HCEC 1CT (cell line): ENCODE data around the gene CAST.
"Not testable (repeated sequence)": the region's sequence is repeated elsewhere in the genome, so short reads cannot be mapped to it uniquely, and the experiment has no call there.

Experiments
- DNase-seq: peaks from one replicate; pipeline ENCODE4 v3.0.0-alpha.2; 2017

Gene CAST

GRCh38 chr5:96661855-96662724 lies at the start of gene CAST:
TSS of gene CAST (plus strand) at chr5:96662376. CDS start at chr5:96662423, 47 bp downstream.
- DNase-seq, result peak; percentile 97

GRCh38 chr5:96614110-96614691 lies 48.0 kb upstream of the CAST start:
- DNase-seq, result peak; percentile 93

DNA sequence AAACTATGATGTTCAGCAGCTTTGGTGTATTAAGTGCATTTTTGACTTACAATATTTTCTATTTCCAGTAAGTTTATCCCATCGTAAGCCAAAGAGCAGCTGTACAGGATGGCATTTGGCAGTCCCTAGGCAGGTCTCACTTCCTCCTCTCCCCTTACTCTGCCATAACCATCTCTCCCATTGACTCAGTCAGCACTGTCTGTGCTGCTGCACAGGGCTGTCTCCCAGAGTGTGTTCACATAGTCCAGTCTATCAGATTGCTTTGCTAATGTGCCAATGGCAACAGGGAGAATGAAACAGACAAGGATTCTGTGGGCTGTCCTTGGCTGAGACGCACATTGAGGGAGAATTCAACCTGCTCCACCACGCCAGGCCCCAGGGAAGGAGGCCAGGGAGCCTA lies 47.0 kb upstream of the CAST start:
- DNase-seq, result no peak

DNA sequence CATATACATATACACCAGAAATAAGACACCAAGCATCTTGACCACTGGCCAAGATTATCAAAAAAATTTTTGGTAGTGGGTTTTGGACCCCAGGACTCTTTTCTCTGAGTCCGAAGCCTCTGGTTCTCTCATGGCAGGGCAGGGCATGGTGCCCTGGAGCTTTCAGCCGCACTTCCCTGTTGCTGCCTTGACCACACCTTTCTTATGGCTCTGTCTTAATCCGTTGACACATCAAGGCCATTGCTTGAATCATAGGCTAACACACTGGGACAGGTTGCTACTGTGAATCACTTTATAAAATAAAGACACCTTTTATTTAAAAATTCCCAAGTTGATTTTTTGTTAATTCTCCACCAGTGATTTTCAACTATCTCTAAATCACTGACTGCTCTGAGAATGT lies 45.4 kb upstream of the CAST start:
- no peak for DNase-seq

- DNase-seq, result not testable (repeated sequence)
Observed at GRCh38 chr5:96618311-96619016, 43.7 kb upstream of the CAST start.

DNA sequence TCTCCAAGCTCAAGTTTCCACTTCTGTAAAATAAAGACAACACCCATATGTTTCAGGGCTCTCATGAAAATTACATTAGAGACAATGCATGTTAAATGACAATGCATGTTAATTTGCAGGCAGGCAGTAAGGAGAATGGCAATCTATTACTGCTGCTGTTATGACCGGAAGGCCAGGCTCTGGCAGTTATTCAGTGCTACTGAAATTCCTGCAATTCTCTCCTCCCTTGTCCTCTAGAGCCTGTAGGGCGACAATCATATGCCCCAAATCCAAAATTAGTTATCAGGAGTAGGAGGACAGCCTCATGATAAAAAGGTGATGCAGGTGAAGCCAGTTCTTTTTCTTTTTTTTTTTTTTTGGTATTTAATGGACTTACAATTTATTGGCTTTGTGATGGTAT lies 42.2 kb upstream of the CAST start:
- no peak for DNase-seq

- DNase-seq, result no peak
Observed at GRCh38 chr5:96624596-96624995, 37.6 kb upstream of the CAST start.

DNA sequence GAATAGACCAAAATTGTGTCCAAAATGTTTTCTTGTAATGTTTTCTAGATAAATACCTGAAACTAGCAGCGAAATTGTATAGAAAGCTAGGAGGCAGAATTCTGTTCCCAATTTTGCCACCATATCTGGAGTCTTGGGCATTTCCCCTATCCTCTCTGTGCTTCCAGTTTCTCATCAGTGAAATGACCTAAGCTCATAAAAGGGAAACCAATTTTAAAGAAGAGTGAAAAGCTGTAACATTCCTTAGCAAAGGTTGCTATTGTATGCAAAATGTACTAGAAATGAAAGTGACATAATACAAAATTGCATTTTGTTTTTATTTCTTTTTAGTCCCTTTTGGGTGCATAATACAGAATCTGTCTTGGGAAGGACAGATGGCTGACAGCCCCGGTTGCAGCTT lies 36.8 kb upstream of the CAST start:
- no peak for DNase-seq

DNA sequence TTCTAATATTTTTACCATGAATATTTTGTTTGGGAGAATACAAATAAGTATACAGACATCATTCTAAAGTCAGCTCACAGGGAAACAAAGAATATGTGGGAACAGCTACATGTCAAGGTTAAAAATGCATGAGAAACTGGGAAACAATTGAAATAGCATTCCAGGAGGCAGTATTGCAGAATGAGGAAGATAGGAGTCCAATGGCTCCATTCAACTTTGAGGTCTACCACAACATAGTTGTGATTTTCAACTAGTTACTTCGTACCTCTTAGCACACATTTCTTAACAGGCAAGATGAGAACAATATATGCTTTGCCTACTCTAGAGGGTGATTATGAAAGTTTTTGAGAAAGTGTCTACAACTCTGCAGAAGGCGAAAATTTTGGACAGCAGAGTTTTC lies 35.2 kb upstream of the CAST start:
- peak; percentile 91 for DNase-seq

DNA sequence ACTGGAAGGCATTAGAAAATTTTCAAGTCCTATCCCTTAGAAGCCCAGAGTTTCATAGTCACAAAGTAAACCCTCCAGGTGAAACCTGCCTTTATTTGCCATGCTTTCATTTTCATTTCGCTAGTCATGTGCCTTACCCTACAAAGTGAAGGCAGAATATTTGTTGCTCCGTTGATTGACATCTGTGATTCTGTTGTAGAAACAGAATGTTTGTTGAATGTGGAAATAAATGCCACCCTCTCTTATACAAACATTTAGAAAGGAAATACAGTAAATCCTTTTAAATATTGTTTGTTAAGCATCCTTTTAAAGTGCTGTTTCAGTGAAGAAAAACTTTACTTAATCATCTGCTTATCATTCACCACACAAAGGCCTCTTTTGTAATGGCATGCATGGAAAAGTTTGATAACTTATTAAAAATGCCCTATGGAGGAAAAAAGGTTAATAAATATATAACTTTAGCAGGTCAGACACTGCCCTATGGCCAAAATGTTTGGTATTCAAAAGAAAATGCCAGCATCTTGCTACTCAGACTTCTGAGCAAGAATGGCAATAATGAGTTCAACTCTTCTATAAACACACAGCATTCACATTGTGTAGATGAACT lies 34.3 kb upstream of the CAST start:
- no peak for DNase-seq

DNA sequence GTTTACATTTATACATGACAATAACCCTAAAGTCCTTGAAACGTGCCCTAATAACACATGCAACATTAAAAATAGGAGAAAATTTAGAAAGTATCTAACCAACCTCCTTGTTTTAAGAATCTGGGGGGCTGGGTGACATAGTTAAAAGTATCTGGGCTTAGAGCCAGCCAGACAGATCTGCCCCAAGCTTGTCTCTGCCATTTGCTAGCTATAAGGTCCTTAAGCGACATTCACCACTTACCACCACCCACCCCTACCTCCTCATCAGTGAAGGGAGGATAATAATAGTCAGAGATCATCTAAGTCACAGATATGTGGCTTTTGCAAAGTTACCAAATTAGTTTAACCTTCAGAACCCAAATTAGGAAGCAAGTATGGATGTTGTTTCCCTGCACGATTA lies 33.8 kb upstream of the CAST start:
- no peak for DNase-seq

DNA sequence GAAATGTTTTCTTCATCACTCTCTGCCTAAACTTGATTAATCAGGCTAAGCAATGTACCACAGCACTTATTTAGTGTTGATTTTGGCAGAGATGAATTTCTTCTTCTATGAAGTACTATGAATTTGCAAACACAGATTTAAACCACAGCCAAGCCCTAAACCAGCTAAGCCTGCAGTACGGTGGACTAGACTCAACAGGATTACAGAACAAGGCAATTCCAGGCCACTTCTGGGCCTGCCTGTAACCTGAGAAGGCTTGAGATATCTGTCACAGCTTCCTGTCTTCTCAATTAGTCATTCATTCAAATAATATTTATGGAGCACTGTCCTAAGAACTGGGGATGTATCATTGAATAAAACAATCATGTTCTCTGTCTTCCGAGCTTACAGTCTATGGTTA lies 32.4 kb upstream of the CAST start:
- peak; percentile 91 for DNase-seq

DNA sequence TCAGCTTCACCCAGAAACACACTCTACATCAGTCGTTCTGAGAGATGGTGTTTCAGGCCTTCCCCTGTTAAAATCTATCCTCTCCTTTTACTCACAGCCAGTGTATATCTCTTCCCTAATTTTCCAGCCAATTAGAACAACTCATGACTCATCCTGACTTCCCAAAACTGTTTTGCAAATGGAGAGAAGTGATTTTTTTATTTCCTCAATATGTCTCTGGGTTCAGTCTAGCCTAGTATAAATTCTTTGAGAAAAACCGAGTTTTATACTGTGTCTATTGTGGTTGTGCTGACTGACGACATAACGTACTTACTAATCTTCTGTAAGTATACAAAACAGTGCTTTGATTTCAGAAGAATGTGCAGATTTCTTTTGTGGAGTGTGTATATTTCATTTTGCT lies 28.4 kb upstream of the CAST start:
- no peak for DNase-seq

- DNase-seq, result no peak
Observed at GRCh38 chr5:96634881-96635280, 27.3 kb upstream of the CAST start.

GRCh38 chr5:96636046-96636445 lies 26.1 kb upstream of the CAST start:
- no peak for DNase-seq

DNA sequence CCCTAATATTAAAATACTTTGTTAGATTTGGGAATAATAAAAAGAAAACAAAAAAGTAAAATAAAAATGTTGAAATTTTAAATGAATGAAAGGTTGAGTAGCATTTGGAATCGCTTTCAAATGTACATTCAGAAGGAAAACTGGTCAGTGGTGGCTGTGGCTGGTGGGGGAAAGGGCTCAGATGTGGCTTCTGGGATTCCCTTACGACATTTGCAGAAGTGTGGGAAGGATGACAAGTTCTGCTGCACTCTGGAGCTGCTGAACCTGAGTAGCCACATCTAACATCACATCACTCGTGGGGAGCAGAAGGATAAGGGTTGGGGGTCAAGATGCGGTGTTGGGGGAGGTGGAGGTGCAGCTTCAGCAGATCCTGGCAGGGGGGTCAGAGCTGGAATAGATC lies 25.6 kb upstream of the CAST start:
- DNase-seq, result no peak

GRCh38 chr5:96637196-96637595 lies 25.0 kb upstream of the CAST start:
- no peak for DNase-seq

GRCh38 chr5:96638561-96638960 lies 23.6 kb upstream of the CAST start:
- no peak for DNase-seq

DNA sequence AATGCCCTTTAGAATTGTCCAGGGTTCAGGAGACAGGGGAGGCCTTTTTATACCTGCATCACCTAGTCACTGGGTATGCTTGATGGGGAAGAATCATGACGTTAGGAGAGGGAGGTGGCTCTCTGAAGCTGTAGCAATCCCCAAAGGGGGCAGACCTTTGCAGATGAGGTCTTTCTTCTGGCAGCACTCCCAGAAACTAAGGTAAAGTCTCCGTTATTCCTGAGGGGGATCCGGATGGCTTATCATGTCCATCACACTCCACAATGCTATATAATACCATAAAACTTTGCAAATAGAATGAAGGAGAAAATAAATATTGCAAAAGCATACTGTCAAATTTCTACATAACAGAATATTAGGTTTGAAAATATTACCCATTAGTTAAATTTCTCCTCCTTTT lies 21.5 kb upstream of the CAST start:
- no peak for DNase-seq

DNA sequence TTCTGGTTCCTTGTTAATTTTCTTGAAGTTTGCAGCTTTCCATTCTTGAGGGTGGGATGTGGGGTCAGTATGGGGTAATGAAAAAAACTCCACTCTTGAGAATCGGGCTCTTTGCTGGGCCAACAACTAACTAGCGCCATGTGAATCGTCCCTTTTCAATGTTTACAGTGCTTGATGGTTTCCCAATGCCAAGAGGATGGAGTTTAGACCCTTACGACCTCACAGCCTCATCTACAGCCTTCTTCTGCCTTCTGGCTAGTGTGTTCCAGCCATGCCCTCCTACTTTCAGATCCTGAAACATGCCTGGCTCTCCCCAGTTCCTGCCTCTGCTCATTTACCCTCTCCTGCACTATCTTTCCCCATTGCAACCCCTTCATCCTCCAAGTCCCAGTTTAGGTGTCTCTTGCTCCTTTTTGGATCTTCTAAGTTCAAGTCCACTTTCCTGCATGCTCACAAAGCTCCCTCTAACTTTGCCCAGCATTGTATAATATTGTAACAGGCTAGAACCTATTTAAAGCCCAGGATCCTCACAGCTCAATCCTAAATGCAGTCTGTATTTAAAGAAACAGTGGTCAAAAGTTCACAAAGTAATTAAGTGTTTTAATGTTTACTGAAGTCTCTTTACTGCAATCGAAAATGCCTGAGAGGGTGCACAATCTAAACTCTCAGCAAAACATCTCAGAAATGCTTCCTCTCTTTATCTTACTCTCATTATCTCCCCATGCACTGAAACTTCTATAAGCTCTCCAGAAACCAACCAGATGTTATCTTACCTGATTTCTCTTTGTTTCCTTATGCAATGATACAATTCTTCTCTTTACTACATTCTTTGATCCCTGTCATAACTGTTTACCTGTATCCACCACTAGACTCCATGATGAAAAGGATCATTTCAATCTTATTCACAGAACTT lies 20.6 kb upstream of the CAST start:
- no peak for DNase-seq

DNA sequence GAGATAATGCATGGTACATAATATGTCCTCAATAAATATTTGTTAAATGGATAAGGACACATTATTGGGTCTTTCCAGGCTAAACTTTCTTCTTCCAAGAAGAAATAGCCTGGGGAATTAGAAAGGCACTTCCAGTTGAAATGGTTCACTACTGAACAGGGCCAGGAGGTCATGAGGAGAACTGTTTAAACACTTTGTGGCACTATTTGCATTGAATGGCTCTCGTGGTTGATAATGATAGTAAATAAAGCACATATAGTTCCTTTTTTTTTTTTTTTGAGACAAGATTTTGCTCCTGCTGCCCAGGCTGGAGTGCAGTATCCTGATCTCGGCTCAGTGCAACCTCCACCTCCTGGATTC lies 19.9 kb upstream of the CAST start:
- no peak for DNase-seq

DNA sequence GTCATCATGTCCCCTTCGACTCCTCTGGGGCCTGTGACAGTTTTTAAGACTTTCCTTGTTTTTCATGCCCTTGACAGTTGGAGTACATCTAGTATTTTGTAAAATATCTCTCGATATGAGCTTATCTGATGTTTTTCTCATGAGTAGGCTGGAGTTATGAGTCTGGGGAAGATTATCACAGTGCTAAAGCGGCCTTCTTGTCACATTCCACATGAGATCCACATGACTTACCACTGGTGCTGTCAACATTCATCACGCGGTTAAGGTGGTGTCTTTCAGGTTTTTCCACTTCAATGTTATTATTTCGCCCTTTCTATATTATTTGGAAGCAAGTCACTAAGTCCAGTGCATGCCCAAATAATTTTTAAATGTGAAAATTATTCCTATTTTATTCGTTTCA lies 17.1 kb upstream of the CAST start:
- no peak for DNase-seq

DNA sequence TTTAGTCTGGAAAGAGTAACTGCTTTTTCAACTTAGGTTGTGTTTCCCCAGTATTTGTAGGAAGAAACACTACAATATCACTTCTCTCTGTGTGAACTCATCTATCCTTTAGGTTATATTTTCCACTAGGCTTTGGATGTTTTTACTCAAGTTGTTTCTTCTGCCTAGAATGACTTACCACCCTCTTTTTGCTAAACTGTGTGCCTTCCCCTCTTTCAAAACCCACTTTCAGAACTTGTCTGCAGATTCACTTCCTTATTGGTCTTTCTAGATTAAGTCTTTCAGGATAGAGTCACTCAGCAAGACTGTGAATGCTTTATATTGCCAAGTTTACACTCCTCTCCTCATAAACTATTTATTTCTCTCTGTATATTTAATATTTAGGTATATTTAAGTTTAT lies 14.2 kb upstream of the CAST start:
- no peak for DNase-seq
